ENCODE results near the gene RGL1.

Gene RGL1

DNA sequence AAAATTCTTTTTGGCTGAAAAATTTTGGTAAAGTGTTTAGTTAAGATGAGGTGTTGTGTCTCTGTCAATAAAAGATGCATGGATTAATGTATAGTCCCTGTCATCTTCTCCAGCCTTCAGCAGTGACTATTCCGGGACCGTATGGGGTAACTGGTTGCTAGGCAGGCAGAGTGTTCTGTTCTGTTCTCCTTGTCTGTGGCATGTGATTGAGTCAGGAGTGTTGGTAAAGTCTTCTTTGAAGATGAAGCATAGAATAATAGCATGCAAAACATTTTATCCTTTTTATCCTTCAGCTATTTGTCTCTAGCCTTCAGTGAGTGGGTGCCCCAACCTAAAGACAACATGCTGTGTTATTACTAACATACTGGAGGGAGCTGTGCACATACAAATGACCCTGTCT lies 74.6 kb downstream of the RGL1 start:
- no peak overlapping the region for H2AFZ ChIP-seq (ENCODE audit: low read length, unreplicated experiment)
- peaks cover 8% of the 10 kb centered on the region; the same call in 1 of the 2 replicates for H3K36me3 ChIP-seq (ENCODE audit: insufficient read depth, low read length)
- H3K27ac ChIP-seq (ENCODE audit: low read depth, low read length), result no peak overlapping the region
- peaks cover 2% of the 10 kb centered on the region for H3K79me2 ChIP-seq (ENCODE audit: control insufficient read depth, insufficient read depth, low read length, unreplicated experiment)
- no peaks in the 10 kb centered on the region for H3K27me3 ChIP-seq (ENCODE audit: insufficient read depth, low read length)
- H3K4me1 ChIP-seq (ENCODE audit: control insufficient read depth, insufficient read depth, low read length, unreplicated experiment), result peaks cover 57% of the 10 kb centered on the region
- H3K4me3 ChIP-seq (ENCODE audit: low read depth, low read length), result no peak overlapping the region

- H2AFZ ChIP-seq (ENCODE audit: low read length, unreplicated experiment), result no peak overlapping the region
- H3K4me1 ChIP-seq (ENCODE audit: control insufficient read depth, insufficient read depth, low read length, unreplicated experiment), result peaks cover 57% of the 10 kb centered on the region
- H3K27ac ChIP-seq (ENCODE audit: low read depth, low read length), result no peak overlapping the region
- peaks cover 13% of the 10 kb centered on the region; the same call in 1 of the 2 replicates for H3K36me3 ChIP-seq (ENCODE audit: insufficient read depth, low read length)
- no peaks in the 10 kb centered on the region for H3K79me2 ChIP-seq (ENCODE audit: control insufficient read depth, insufficient read depth, low read length, unreplicated experiment)
- H3K4me3 ChIP-seq (ENCODE audit: low read depth, low read length), result no peak overlapping the region
- no peaks in the 10 kb centered on the region for H3K27me3 ChIP-seq (ENCODE audit: insufficient read depth, low read length)
Observed at GRCh38 chr1:183879966-183880365, 75.0 kb downstream of the RGL1 start.

DNA sequence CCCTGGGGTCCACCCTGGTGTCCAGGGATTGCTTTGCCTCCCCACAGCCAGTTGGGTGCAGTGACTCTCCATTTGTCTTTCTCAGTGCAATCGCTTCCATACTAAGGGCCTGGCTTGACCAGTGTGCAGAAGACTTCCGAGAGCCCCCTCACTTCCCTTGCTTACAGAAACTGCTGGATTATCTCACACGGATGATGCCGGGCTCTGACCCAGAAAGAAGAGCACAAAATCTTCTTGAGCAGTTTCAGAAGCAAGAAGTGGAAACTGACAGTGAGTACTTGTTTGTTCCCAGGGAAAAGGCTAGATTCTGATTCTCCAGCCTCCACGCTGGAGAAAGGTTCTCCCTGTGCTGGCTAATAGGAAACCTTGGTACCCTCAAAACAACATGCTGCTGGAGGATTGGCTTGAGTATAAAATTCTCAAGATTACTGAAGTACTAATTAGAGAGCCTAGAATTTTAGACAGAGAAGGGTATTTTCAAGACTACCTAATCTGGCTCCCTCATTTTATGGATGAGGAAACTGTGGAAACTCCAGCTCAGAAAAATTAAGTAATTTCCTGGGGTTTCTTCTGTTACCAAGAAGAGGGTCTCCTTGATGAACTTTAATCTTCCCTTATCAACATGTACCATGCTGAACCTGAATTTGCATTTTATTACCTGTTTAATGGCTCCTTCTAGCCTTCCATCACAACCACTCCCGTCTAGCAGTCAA lies 75.8 kb downstream of the RGL1 start:
- Histone ChIP-seq H3K79me2 (ENCODE audit: control insufficient read depth, insufficient read depth, low read length, unreplicated experiment) (no peaks in the 10 kb centered on the region), H2AFZ (ENCODE audit: low read length, unreplicated experiment) (no peak overlapping the region), H3K4me1 (ENCODE audit: control insufficient read depth, insufficient read depth, low read length, unreplicated experiment) (peaks cover 57% of the 10 kb centered on the region), H3K4me3 (ENCODE audit: low read depth, low read length) (no peak overlapping the region), H3K27ac (ENCODE audit: low read depth, low read length) (peak overlapping the region; percentile 6; the same call in 1 of the 2 replicates), H3K27me3 (ENCODE audit: insufficient read depth, low read length) (no peaks in the 10 kb centered on the region), H3K36me3 (ENCODE audit: insufficient read depth, low read length) (peaks cover 20% of the 10 kb centered on the region; the same call in 1 of the 2 replicates)

- H3K36me3 ChIP-seq (ENCODE audit: insufficient read depth, low read length), result peaks cover 20% of the 10 kb centered on the region
- H3K4me1 ChIP-seq (ENCODE audit: control insufficient read depth, insufficient read depth, low read length, unreplicated experiment), result peaks cover 49% of the 10 kb centered on the region
- no peaks in the 10 kb centered on the region for H3K27me3 ChIP-seq (ENCODE audit: insufficient read depth, low read length)
- peak overlapping the region; percentile 40 for H3K27ac ChIP-seq (ENCODE audit: low read depth, low read length)
- H3K79me2 ChIP-seq (ENCODE audit: control insufficient read depth, insufficient read depth, low read length, unreplicated experiment), result no peaks in the 10 kb centered on the region
- H3K4me3 ChIP-seq (ENCODE audit: low read depth, low read length), result no peak overlapping the region
- H2AFZ ChIP-seq (ENCODE audit: low read length, unreplicated experiment), result no peak overlapping the region
Observed at GRCh38 chr1:183881387-183882131, 76.6 kb downstream of the RGL1 start.

GRCh38 chr1:183882335-183883167 lies 77.6 kb downstream of the RGL1 start:
- Histone ChIP-seq H3K27ac (ENCODE audit: low read depth, low read length) (peak overlapping the region; percentile 40), H3K4me1 (ENCODE audit: control insufficient read depth, insufficient read depth, low read length, unreplicated experiment) (peaks cover 39% of the 10 kb centered on the region), H3K79me2 (ENCODE audit: control insufficient read depth, insufficient read depth, low read length, unreplicated experiment) (no peaks in the 10 kb centered on the region), H2AFZ (ENCODE audit: low read length, unreplicated experiment) (no peak overlapping the region), H3K4me3 (ENCODE audit: low read depth, low read length) (no peak overlapping the region), H3K36me3 (ENCODE audit: insufficient read depth, low read length) (peaks cover 20% of the 10 kb centered on the region), H3K27me3 (ENCODE audit: insufficient read depth, low read length) (no peaks in the 10 kb centered on the region)

DNA sequence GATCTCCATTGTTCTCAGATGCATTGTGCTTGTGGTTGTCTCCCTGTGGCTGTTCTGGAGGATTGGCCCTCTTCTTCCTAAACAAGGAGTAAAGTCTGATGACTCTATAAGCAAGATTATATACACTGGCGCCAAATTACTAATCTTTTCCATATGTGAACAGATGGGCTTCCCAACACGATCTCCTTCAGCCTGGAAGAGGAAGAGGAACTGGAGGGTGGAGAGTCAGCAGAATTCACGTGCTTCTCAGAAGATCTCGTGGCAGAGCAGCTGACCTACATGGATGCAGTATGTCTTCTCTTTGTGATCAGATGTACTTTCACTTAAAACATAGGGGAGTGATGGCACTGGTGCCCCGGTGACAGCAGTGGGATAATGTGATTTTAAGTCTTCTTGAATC lies 78.7 kb downstream of the RGL1 start:
- no peak overlapping the region for H3K4me3 ChIP-seq (ENCODE audit: low read depth, low read length)
- no peak overlapping the region for H2AFZ ChIP-seq (ENCODE audit: low read length, unreplicated experiment)
- H3K27ac ChIP-seq (ENCODE audit: low read depth, low read length), result no peak overlapping the region
- peaks cover 36% of the 10 kb centered on the region for H3K4me1 ChIP-seq (ENCODE audit: control insufficient read depth, insufficient read depth, low read length, unreplicated experiment)
- no peaks in the 10 kb centered on the region for H3K27me3 ChIP-seq (ENCODE audit: insufficient read depth, low read length)
- H3K79me2 ChIP-seq (ENCODE audit: control insufficient read depth, insufficient read depth, low read length, unreplicated experiment), result no peaks in the 10 kb centered on the region
- peaks cover 22% of the 10 kb centered on the region for H3K36me3 ChIP-seq (ENCODE audit: insufficient read depth, low read length)

DNA sequence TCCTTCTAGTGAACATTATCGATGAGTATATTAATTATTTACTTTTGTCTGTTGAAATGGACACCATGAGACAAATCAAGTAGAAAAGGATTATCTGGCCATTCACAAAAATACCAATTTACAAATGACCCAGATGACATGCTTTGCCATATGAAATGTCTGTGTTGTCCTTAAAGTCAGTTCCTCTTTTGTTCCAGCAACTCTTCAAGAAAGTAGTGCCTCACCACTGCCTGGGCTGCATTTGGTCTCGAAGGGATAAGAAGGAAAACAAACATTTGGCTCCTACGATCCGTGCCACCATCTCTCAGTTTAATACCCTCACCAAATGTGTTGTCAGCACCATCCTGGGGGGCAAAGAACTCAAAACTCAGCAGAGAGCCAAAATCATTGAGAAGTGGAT lies 79.6 kb downstream of the RGL1 start:
- H3K36me3 ChIP-seq (ENCODE audit: insufficient read depth, low read length), result peaks cover 28% of the 10 kb centered on the region
- H2AFZ ChIP-seq (ENCODE audit: low read length, unreplicated experiment), result no peak overlapping the region
- no peak overlapping the region for H3K4me3 ChIP-seq (ENCODE audit: low read depth, low read length)
- no peaks in the 10 kb centered on the region for H3K79me2 ChIP-seq (ENCODE audit: control insufficient read depth, insufficient read depth, low read length, unreplicated experiment)
- H3K4me1 ChIP-seq (ENCODE audit: control insufficient read depth, insufficient read depth, low read length, unreplicated experiment), result peaks cover 30% of the 10 kb centered on the region
- no peak overlapping the region for H3K27ac ChIP-seq (ENCODE audit: low read depth, low read length)
- H3K27me3 ChIP-seq (ENCODE audit: insufficient read depth, low read length), result no peaks in the 10 kb centered on the region

- peaks cover 28% of the 10 kb centered on the region for H3K36me3 ChIP-seq (ENCODE audit: insufficient read depth, low read length)
- no peak overlapping the region for H2AFZ ChIP-seq (ENCODE audit: low read length, unreplicated experiment)
- no peaks in the 10 kb centered on the region for H3K79me2 ChIP-seq (ENCODE audit: control insufficient read depth, insufficient read depth, low read length, unreplicated experiment)
- no peaks in the 10 kb centered on the region for H3K27me3 ChIP-seq (ENCODE audit: insufficient read depth, low read length)
- H3K27ac ChIP-seq (ENCODE audit: low read depth, low read length), result no peak overlapping the region
- no peak overlapping the region for H3K4me3 ChIP-seq (ENCODE audit: low read depth, low read length)
- H3K4me1 ChIP-seq (ENCODE audit: control insufficient read depth, insufficient read depth, low read length, unreplicated experiment), result peaks cover 23% of the 10 kb centered on the region
Observed at GRCh38 chr1:183885142-183885735, 80.3 kb downstream of the RGL1 start.

DNA sequence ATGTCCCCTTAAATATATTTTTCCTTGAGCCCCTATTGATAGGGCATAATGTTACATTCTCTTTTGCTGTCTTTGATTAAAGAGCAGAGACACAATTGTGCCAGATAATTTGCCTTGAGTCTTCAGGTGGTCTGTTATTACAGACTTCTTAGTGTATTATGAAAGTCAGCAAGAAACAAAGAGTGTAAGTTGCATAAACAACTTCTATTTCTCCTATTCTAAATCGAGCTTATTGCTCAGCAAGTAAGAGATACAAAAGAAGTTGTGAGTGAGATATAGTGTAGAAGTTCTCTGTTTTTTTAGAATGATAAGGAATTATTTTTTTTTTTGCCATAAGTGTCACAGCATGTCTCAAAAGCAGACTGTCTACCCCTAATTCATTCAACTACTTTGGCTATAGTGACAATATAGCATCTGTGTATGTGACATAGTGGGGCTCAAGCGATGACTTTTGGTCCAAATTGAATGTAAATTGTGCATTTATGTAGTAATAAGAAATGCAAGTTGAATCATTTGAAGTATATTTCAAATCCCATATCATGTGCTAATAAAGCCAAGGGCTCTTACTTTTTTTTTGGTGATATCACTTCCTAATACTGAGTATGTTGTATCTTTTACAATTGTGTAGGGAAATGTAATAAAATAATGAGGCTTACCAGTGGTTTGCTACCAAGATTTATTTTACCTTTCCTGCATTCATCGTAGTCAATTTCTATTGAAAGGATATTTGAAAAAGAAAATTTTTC lies 81.3 kb downstream of the RGL1 start:
- H3K36me3 ChIP-seq (ENCODE audit: insufficient read depth, low read length), result peaks cover 28% of the 10 kb centered on the region
- peaks cover 18% of the 10 kb centered on the region for H3K4me1 ChIP-seq (ENCODE audit: control insufficient read depth, insufficient read depth, low read length, unreplicated experiment)
- no peak overlapping the region for H3K27ac ChIP-seq (ENCODE audit: low read depth, low read length)
- H3K27me3 ChIP-seq (ENCODE audit: insufficient read depth, low read length), result no peaks in the 10 kb centered on the region
- H2AFZ ChIP-seq (ENCODE audit: low read length, unreplicated experiment), result no peak overlapping the region
- H3K4me3 ChIP-seq (ENCODE audit: low read depth, low read length), result no peak overlapping the region
- no peaks in the 10 kb centered on the region for H3K79me2 ChIP-seq (ENCODE audit: control insufficient read depth, insufficient read depth, low read length, unreplicated experiment)

DNA sequence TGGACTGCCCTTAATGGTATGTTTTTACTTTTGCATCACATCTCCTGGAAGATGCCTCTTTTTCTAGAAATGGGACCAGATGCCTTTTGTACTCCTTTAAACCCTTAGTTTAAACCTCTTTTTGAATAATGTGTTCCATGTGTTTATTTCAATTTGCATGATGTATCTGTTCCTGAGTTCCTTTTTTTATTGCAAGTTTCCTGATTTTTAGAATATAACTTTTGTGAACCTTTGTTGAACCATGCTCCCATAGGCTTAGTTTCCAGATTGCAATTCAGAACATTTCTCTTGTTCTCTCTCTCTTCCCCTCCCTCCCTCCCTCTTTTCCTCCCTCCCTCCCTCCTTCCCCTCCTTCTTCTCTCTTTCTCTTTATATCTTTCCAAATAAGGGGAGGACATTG lies 81.9 kb downstream of the RGL1 start:
- no peak overlapping the region for H3K27ac ChIP-seq (ENCODE audit: low read depth, low read length)
- H3K27me3 ChIP-seq (ENCODE audit: insufficient read depth, low read length), result no peaks in the 10 kb centered on the region
- H3K4me3 ChIP-seq (ENCODE audit: low read depth, low read length), result no peak overlapping the region
- H2AFZ ChIP-seq (ENCODE audit: low read length, unreplicated experiment), result no peak overlapping the region
- H3K79me2 ChIP-seq (ENCODE audit: control insufficient read depth, insufficient read depth, low read length, unreplicated experiment), result no peaks in the 10 kb centered on the region
- H3K4me1 ChIP-seq (ENCODE audit: control insufficient read depth, insufficient read depth, low read length, unreplicated experiment), result peaks cover 13% of the 10 kb centered on the region
- peaks cover 28% of the 10 kb centered on the region for H3K36me3 ChIP-seq (ENCODE audit: insufficient read depth, low read length)

All from ACC112 (cell line).